Fibroblast of villous mesenchyme (primary cell): ENCODE data around the gene DARS1. TPM values are rescaled to one million over a fixed set of nuclear protein-coding genes. Genes with fewer than 3 reads are reported as not detected.

Experiments used
- DNase-seq: peaks from one replicate; pipeline ENCODE4 v3.0.0-alpha.2; 2010; ENCODE audit warnings: low read depth
- H3K4me3 ChIP-seq: 2 replicates; pipeline ENCODE4 v1.5.1; 2011; ENCODE audit warnings: low read depth, mild to moderate bottlenecking, low read length
- total RNA-seq: library from RNA; depleted of rRNA; stranded (reverse); fragments of >200 nt; gene quantifications from 2 replicates; pipeline ENCODE4 v1.2.3, GENCODE V29; 2012
- TF ChIP-seq, protein P1 (sequence below): IDR thresholded peaks from 2 replicates; pipeline ENCODE4 v1.5.1; 2012; ENCODE audit warnings: low read depth, mild to moderate bottlenecking, low read length; ENCODE audit not compliant: insufficient read depth

The DARS1 gene
- total RNA-seq = 67.0 and 94.1 TPM in 2 replicates

- TF ChIP-seq, protein P1, sequence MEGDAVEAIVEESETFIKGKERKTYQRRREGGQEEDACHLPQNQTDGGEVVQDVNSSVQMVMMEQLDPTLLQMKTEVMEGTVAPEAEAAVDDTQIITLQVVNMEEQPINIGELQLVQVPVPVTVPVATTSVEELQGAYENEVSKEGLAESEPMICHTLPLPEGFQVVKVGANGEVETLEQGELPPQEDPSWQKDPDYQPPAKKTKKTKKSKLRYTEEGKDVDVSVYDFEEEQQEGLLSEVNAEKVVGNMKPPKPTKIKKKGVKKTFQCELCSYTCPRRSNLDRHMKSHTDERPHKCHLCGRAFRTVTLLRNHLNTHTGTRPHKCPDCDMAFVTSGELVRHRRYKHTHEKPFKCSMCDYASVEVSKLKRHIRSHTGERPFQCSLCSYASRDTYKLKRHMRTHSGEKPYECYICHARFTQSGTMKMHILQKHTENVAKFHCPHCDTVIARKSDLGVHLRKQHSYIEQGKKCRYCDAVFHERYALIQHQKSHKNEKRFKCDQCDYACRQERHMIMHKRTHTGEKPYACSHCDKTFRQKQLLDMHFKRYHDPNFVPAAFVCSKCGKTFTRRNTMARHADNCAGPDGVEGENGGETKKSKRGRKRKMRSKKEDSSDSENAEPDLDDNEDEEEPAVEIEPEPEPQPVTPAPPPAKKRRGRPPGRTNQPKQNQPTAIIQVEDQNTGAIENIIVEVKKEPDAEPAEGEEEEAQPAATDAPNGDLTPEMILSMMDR = no peak
- peak within 1 kb of the TSS; percentile 99 for H3K4me3 ChIP-seq
- peak; percentile 94 for DNase-seq
Measured at GRCh38 chr2:135985018-135985825, at the start of gene DARS1. Gene DARS1, minus strand, starts transcription at chr2:135985626. Its CDS starts 158 bp downstream, at chr2:135985468.

DNA sequence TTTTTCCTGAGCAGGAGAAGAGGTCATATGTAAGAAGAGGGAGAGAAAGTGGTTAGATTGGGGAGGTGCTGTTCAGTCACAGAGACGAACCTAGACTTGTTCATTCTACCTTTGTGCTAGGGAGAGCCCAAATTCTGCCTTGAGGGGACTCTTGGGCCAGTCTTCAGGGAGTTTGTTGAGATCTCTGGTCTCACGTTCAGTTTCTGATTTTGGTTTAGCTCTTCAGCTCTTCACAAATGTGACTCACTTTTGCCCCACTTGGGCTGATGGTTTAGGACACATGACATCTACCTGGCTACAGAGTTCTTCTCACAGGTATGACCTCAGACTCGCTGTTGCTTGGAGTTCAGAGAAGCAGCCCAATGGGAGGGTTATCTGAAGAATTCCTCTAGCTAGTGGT lies 49.2 kb upstream of the DARS1 start:
- DNase-seq = no peak
- TF ChIP-seq, protein P1 = no peak
- H3K4me3 ChIP-seq = no peak overlapping the region

DNA sequence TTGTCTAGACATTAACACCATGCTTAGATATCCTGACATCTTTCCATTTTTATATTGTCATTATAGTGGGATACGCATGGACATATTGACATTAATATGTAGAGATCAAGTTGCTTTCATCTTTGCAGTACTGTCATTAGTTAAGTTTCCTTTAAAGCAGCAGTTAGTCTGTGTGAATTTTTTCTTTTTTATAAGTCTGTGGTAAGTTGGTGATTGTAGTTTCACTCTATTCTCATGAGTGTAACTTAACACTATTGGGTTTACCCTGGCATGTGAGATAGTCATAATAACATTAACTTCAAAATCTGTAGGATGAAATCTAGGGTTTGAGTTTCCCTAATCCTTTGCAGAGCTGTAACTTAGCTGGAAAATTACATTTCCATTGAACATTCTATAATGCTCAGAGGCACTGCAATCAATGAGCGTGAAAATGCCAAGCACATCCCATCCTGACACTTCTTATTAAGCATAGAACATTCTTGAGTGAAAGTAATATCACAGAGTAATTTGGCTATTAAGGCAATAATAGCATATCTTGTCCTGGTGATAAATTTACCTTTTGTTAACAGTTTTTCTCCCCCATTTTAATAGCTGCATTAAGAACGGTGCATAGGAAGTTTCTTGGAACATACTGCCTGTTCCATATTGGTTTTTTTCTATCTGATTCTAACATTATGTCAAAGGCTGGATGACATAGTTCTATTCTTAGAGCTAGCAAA lies 47.5 kb upstream of the DARS1 start:
- TF ChIP-seq, protein P1 = no peak
- H3K4me3 ChIP-seq = no peak overlapping the region
- DNase-seq = no peak

GRCh38 chr2:136032192-136032591 lies 46.8 kb upstream of the DARS1 start:
- TF ChIP-seq, protein P1 = no peak
- no peak for DNase-seq
- no peak overlapping the region for H3K4me3 ChIP-seq

DNA sequence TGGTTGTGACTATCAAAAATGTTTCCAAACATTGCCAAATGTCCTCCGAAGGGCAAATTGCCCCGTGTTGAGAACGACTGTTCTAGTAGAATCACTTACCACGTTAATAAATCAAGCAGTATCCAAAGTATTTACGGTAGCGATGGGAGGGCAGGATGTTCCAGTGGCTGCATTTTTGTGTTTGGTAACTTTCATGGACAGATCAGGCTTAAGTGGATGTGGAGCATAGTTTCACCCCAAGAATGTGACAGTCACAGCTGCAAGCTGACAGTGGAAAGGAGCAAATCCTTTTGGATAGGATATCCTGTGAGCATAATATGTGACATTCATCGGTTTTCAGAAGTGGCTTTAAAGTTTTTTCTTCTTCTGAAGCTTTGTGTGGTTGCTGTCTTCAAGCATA lies 46.3 kb upstream of the DARS1 start:
- DNase-seq = no peak
- H3K4me3 ChIP-seq = no peak overlapping the region
- TF ChIP-seq, protein P1 = no peak

- TF ChIP-seq, protein P1 = no peak
- no peak for DNase-seq
- no peak overlapping the region for H3K4me3 ChIP-seq
Measured at GRCh38 chr2:136030406-136030805, 45.0 kb upstream of the DARS1 start.
